ENCODE measurements around the gene CYP21A2. TPM values are rescaled to one million over a fixed set of nuclear protein-coding genes. Genes with fewer than 3 reads are reported as not detected.
A peak's percentile ranks its signal among the peaks of the same experiment; 100 is the strongest.

Gene CYP21A2
- total RNA-seq, 1 donor = 0.72 TPM

GRCh38 chr6:32074996-32075532 lies 36.8 kb downstream of the CYP21A2 start:
- Histone ChIP-seq H3K4me3 (ENCODE audit: insufficient read depth, low read length) (no peak overlapping the region), H4K20me1 (ENCODE audit: insufficient read depth, low read length) (no peaks in the 10 kb centered on the region), H3K4me1 (ENCODE audit: insufficient read depth, low read length) (peaks cover 22% of the 10 kb centered on the region), H3K79me2 (ENCODE audit: insufficient read depth, low read length) (no peaks in the 10 kb centered on the region), H3K9me3 (ENCODE audit: low read depth, low read length) (no peaks in the 10 kb centered on the region), H3K36me3 (ENCODE audit: insufficient read depth, low read length) (no peaks in the 10 kb centered on the region), H3K27ac (ENCODE audit: low read depth, low read length) (no peak overlapping the region), H2AFZ (ENCODE audit: low read length) (no peak overlapping the region), H3K27me3 (ENCODE audit: insufficient read depth, low read length) (peaks cover 20% of the 10 kb centered on the region), H3K4me2 (ENCODE audit: insufficient read depth, low read length) (no peak overlapping the region)
- TF ChIP-seq, protein P1, sequence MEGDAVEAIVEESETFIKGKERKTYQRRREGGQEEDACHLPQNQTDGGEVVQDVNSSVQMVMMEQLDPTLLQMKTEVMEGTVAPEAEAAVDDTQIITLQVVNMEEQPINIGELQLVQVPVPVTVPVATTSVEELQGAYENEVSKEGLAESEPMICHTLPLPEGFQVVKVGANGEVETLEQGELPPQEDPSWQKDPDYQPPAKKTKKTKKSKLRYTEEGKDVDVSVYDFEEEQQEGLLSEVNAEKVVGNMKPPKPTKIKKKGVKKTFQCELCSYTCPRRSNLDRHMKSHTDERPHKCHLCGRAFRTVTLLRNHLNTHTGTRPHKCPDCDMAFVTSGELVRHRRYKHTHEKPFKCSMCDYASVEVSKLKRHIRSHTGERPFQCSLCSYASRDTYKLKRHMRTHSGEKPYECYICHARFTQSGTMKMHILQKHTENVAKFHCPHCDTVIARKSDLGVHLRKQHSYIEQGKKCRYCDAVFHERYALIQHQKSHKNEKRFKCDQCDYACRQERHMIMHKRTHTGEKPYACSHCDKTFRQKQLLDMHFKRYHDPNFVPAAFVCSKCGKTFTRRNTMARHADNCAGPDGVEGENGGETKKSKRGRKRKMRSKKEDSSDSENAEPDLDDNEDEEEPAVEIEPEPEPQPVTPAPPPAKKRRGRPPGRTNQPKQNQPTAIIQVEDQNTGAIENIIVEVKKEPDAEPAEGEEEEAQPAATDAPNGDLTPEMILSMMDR (IDR thresholded peaks at IDR 0.05; ENCODE audit: extremely low read depth, low read depth, low read length) = no peak
- peak; percentile 83 for DNase-seq (ENCODE audit: insufficient read length, low spot score, missing footprints)

- TF ChIP-seq, protein P1 (IDR thresholded peaks at IDR 0.05; ENCODE audit: extremely low read depth, low read depth, low read length) = no peak
- H3K36me3 ChIP-seq (ENCODE audit: insufficient read depth, low read length) = no peaks in the 10 kb centered on the region
- DNase-seq (ENCODE audit: insufficient read length, low spot score, missing footprints) = peak; percentile 83
- H3K4me1 ChIP-seq (ENCODE audit: insufficient read depth, low read length) = peaks cover 24% of the 10 kb centered on the region
- H3K4me3 ChIP-seq (ENCODE audit: insufficient read depth, low read length) = no peak overlapping the region
- H3K9me3 ChIP-seq (ENCODE audit: low read depth, low read length) = no peaks in the 10 kb centered on the region
- H3K4me2 ChIP-seq (ENCODE audit: insufficient read depth, low read length) = no peak overlapping the region
- peaks cover 14% of the 10 kb centered on the region for H3K27me3 ChIP-seq (ENCODE audit: insufficient read depth, low read length)
- H4K20me1 ChIP-seq (ENCODE audit: insufficient read depth, low read length) = no peaks in the 10 kb centered on the region
- H2AFZ ChIP-seq (ENCODE audit: low read length) = no peak overlapping the region
- no peak overlapping the region for H3K27ac ChIP-seq (ENCODE audit: low read depth, low read length)
- no peaks in the 10 kb centered on the region for H3K79me2 ChIP-seq (ENCODE audit: insufficient read depth, low read length)
Observed at GRCh38 chr6:32075781-32076180, 37.6 kb downstream of the CYP21A2 start.

DNA sequence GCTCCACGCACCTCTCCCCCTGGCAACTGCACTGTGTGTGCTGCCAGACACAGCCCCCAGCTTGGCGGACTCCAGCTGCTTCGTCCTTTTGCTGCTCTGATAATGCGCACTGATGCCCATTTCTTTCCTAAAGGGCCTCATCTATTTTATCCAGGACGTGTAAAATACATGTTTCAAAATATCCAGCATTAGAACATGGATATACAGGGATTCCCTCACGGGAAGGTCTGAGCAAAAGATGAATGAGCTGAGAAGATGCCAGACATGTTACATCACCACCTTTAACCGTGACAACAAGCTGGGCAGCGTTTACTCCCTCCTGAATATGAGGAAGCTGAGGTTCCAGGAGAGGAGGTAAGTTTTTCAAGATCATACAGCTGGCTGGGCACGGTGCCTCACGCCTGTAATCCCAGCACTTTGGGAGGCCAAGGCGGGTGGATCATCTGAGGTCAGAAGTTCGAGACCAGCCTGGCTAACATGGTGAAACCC lies 38.1 kb downstream of the CYP21A2 start:
- Histone ChIP-seq H3K27me3 (ENCODE audit: insufficient read depth, low read length) (peaks cover 9% of the 10 kb centered on the region), H3K79me2 (ENCODE audit: insufficient read depth, low read length) (no peaks in the 10 kb centered on the region), H2AFZ (ENCODE audit: low read length) (no peak overlapping the region), H3K4me2 (ENCODE audit: insufficient read depth, low read length) (no peak overlapping the region), H3K27ac (ENCODE audit: low read depth, low read length) (no peak overlapping the region), H3K36me3 (ENCODE audit: insufficient read depth, low read length) (no peaks in the 10 kb centered on the region), H4K20me1 (ENCODE audit: insufficient read depth, low read length) (no peaks in the 10 kb centered on the region), H3K9me3 (ENCODE audit: low read depth, low read length) (no peaks in the 10 kb centered on the region), H3K4me3 (ENCODE audit: insufficient read depth, low read length) (no peak overlapping the region), H3K4me1 (ENCODE audit: insufficient read depth, low read length) (peaks cover 30% of the 10 kb centered on the region)
- DNase-seq (ENCODE audit: insufficient read length, low spot score, missing footprints) = peak; percentile 89
- TF ChIP-seq, protein P1 (IDR thresholded peaks at IDR 0.05; ENCODE audit: extremely low read depth, low read depth, low read length) = no peak

DNA sequence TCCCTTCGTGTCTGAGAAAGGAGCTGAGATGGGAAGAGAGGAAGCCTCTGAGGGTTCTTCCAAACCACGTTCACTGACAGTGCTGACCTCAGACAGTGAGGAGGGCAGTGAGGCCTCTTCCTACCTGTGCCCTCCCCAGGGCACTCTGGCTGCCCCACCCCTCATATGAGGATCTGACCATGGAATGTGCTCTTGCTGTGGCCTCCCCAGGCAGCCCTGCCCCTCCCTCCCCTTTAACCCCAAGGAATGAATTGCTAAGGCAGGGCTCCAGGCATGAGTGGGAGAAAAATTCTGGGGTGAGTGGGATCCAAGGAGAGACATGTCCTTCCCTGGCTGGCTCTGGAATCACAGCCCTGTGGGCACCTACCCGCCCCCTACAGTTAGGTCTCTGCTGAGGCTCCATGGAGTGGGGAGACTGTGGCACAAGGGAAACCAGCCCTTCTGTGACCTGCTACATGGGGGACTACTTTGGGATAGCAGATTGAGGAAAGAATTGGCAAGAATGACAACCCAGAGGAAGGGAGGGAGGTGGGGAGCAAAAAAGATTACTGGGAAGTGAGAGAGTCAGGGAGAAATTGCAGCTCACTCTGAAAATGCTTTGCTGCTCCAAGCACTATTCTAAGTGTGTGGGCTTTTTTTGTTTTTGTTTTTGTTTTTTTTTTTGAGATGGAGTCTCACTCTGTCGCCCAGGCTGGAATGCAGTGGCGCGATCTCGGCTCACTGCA lies 41.5 kb downstream of the CYP21A2 start:
- H3K9me3 ChIP-seq (ENCODE audit: low read depth, low read length) = no peaks in the 10 kb centered on the region
- H3K27ac ChIP-seq (ENCODE audit: low read depth, low read length) = no peak overlapping the region
- peaks cover 6% of the 10 kb centered on the region for H4K20me1 ChIP-seq (ENCODE audit: insufficient read depth, low read length)
- H3K4me3 ChIP-seq (ENCODE audit: insufficient read depth, low read length) = no peak overlapping the region
- H2AFZ ChIP-seq (ENCODE audit: low read length) = no peak overlapping the region
- TF ChIP-seq, protein P1 (IDR thresholded peaks at IDR 0.05; ENCODE audit: extremely low read depth, low read depth, low read length) = no peak
- no peak overlapping the region for H3K4me2 ChIP-seq (ENCODE audit: insufficient read depth, low read length)
- H3K4me1 ChIP-seq (ENCODE audit: insufficient read depth, low read length) = peaks cover 50% of the 10 kb centered on the region
- peak; percentile 67 for DNase-seq (ENCODE audit: insufficient read length, low spot score, missing footprints)
- peaks cover 9% of the 10 kb centered on the region for H3K27me3 ChIP-seq (ENCODE audit: insufficient read depth, low read length)
- H3K79me2 ChIP-seq (ENCODE audit: insufficient read depth, low read length) = no peaks in the 10 kb centered on the region
- H3K36me3 ChIP-seq (ENCODE audit: insufficient read depth, low read length) = no peaks in the 10 kb centered on the region

Data from osteoblast (primary cell).